ENCODE measurements around the gene KIZ.

DNA sequence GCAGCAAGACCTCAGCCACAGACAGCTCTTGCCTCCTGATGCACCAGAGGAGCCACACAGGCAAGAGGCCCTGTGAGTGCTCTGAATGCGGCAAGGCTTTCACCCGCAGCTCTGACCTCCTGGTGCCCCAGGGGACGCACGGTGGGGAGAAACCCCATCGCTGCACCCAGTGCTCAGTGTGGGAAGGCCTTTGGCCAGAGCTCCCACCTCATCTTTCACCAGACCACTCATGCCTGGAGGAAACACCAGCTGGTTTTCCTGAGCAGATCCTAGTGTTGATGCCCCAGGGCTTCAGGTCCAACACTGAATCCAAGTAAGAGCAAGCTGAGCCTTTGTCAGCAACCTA is 140.3 kb downstream of the KIZ start:
- TF ChIP-seq, protein P1, sequence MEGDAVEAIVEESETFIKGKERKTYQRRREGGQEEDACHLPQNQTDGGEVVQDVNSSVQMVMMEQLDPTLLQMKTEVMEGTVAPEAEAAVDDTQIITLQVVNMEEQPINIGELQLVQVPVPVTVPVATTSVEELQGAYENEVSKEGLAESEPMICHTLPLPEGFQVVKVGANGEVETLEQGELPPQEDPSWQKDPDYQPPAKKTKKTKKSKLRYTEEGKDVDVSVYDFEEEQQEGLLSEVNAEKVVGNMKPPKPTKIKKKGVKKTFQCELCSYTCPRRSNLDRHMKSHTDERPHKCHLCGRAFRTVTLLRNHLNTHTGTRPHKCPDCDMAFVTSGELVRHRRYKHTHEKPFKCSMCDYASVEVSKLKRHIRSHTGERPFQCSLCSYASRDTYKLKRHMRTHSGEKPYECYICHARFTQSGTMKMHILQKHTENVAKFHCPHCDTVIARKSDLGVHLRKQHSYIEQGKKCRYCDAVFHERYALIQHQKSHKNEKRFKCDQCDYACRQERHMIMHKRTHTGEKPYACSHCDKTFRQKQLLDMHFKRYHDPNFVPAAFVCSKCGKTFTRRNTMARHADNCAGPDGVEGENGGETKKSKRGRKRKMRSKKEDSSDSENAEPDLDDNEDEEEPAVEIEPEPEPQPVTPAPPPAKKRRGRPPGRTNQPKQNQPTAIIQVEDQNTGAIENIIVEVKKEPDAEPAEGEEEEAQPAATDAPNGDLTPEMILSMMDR (IDR thresholded peaks at IDR 0.05) = no peak
- TF ChIP-seq POLR2AphosphoS5 (IDR thresholded peaks at IDR 0.05; ENCODE audit: insufficient read depth in 1 of 2, low read depth in 1 of 2) = no peak
